Activated T-helper 1 cell treated with anti-CD3 and anti-CD28 coated beads, Interleukin-2, amount 50 U/mL, for 16 hours (primary cell): Measurements from ENCODE around the gene SHC4.

Source experiments
- DNase-seq, 2 donors: peaks; one replicate each; pipeline ENCODE4 v3.0.0-alpha.2; 2020; ENCODE audit warnings: low read depth in 1 of 2, low spot score in 1 of 2

Gene SHC4

GRCh38 chr15:48968066-48968465, 4.3 kb upstream of the SHC4 start:
- no peak for DNase-seq

- no peak for DNase-seq
These were observed 3.6 kb upstream of the SHC4 start for GRCh38 chr15:48967336-48967735.

GRCh38 chr15:48966595-48967301, 3.0 kb upstream of the SHC4 start:
- no peak for DNase-seq

- DNase-seq: no peak
These were observed 2.3 kb upstream of the SHC4 start for GRCh38 chr15:48965972-48966371.

- DNase-seq: no peak
These were observed 1.2 kb upstream of the SHC4 start for GRCh38 chr15:48964898-48965297.

- DNase-seq: no peak
These were observed 826 bp downstream of the SHC4 start for GRCh38 chr15:48962662-48963523.

GRCh38 chr15:48955967-48956366, 7.8 kb downstream of the SHC4 start:
- no peak for DNase-seq

GRCh38 chr15:48955370-48955769, 8.3 kb downstream of the SHC4 start:
- no peak for DNase-seq

- no peak for DNase-seq
These were observed 9.2 kb downstream of the SHC4 start for GRCh38 chr15:48954538-48954937.

- DNase-seq: no peak
These were observed 16.9 kb downstream of the SHC4 start for GRCh38 chr15:48946840-48947187.

GRCh38 chr15:48946074-48946839, 17.5 kb downstream of the SHC4 start:
- no peak for DNase-seq

- DNase-seq: no peak
These were observed 18.3 kb downstream of the SHC4 start for GRCh38 chr15:48945386-48945785.

GRCh38 chr15:48941904-48942303, 21.8 kb downstream of the SHC4 start:
- DNase-seq: no peak

GRCh38 chr15:48940508-48940907, 23.2 kb downstream of the SHC4 start:
- no peak for DNase-seq

- DNase-seq: no peak
These were observed 24.1 kb downstream of the SHC4 start for GRCh38 chr15:48939648-48940047.

GRCh38 chr15:48937886-48938285, 25.8 kb downstream of the SHC4 start:
- DNase-seq: no peak

- DNase-seq: no peak
These were observed 27.1 kb downstream of the SHC4 start for GRCh38 chr15:48936666-48937065.

- DNase-seq: no peak
These were observed 28.5 kb downstream of the SHC4 start for GRCh38 chr15:48935236-48935635.

- DNase-seq: no peak
These were observed 33.0 kb downstream of the SHC4 start for GRCh38 chr15:48930735-48931134.

GRCh38 chr15:48929661-48930060, 34.1 kb downstream of the SHC4 start:
- no peak for DNase-seq

GRCh38 chr15:48928877-48929538, 34.7 kb downstream of the SHC4 start:
- no peak for DNase-seq
